ENCODE results near the gene TRIOBP. TPM values are rescaled to one million over a fixed set of nuclear protein-coding genes. Genes with fewer than 3 reads are reported as not detected.

The TRIOBP gene
- total and polyA plus RNA-seq, 8 donors, result 57.4 to 84.9 (median 71.4) TPM

GRCh38 chr22:37674951-37675929 is 21.6 kb upstream of the TRIOBP start, which contains the start of gene LGALS1:
Gene LGALS1 (plus strand): TSS chr22:37675636. CDS start chr22:37675703, 67 bp downstream.
- peaks cover 0 to 26% of the 10 kb centered on the region in 2 donors for H3K36me3 ChIP-seq
- H3K4me3 ChIP-seq, result peak within 1 kb of the TSS; percentile 45 to 77
- no peaks in the 10 kb centered on the region for H3K27me3 ChIP-seq
- H3K27ac ChIP-seq, result peak within 1 kb of the TSS; percentile 90 to 94
- no peaks in the 10 kb centered on the region for H3K9me3 ChIP-seq
- intact Hi-C loops (cut with DNase I), result no loop called here
- peaks cover 10 to 58% of the 10 kb centered on the region in 2 donors for H3K4me1 ChIP-seq
- DNase-seq (peak; percentile 92 to 98 (median 95)), ATAC-seq (peak; percentile 85)
- no peak for TF ChIP-seq CTCF (IDR thresholded peaks at IDR 0.05)

- DNase-seq (peak in 2 of 4 donors; percentile 32 to 68), ATAC-seq (peak; percentile 14)
- Histone ChIP-seq H3K9me3 (no peaks in the 10 kb centered on the region), H3K27me3 (no peaks in the 10 kb centered on the region), H3K4me3 (peak overlapping the region; percentile 45 to 77), H3K4me1 (peaks cover 11 to 59% of the 10 kb centered on the region in 2 donors), H3K36me3 (peaks cover 0 to 26% of the 10 kb centered on the region in 2 donors), H3K27ac (peak overlapping the region; percentile 90 to 94)
- TF ChIP-seq CTCF (IDR thresholded peaks at IDR 0.05), result no peak
- intact Hi-C loops (cut with DNase I), result no loop called here
Measured at GRCh38 chr22:37675930-37676735, 20.7 kb upstream of the TRIOBP start.

DNA sequence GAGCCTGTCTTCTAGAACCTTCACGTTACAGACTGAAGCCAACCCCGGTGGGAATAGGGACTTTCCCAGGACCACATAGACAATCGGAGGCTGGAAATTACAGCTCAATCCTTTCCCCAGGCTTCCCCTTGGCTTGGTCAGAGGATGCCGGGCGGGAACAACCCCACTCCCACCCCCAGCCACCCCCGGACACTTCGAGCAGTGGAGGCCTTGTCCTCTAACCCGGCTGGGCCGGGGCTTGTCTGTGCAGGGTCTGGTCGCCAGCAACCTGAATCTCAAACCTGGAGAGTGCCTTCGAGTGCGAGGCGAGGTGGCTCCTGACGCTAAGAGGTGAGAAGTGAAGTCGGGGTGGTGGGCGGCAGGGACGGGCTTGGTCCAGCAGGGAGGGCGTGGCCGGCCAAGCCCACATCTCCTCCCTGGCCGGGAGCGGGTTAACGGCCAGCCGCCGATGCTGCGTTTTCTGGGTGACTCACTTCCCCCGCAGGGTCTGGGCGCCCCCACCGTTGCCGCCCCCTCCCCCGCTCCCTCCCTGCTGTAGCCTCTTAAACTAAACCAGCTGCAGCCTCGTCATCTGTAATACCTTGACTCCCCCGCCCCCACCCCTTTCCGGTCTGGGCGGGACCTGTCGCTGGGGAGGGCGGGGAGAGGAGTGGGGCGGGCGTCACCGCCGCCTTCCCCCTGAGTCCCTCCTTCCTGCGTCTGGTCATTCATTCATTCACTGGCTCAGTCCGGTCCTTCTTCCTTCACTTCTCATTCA is 19.9 kb upstream of the TRIOBP start:
- H3K36me3 ChIP-seq, result peaks cover 0 to 26% of the 10 kb centered on the region in 2 donors
- no peaks in the 10 kb centered on the region for H3K27me3 ChIP-seq
- ATAC-seq (peak; percentile 72), DNase-seq (peak; percentile 46 to 96 (median 90))
- peak overlapping the region; percentile 45 to 77 for H3K4me3 ChIP-seq
- no peaks in the 10 kb centered on the region for H3K9me3 ChIP-seq
- peak overlapping the region; percentile 90 to 94 for H3K27ac ChIP-seq
- intact Hi-C loops (cut with DNase I), result no loop called here
- no peak for TF ChIP-seq CTCF (IDR thresholded peaks at IDR 0.05)
- H3K4me1 ChIP-seq, result peaks cover 17 to 67% of the 10 kb centered on the region in 2 donors

- peaks cover 0 to 26% of the 10 kb centered on the region in 2 donors for H3K36me3 ChIP-seq
- no peaks in the 10 kb centered on the region for H3K27me3 ChIP-seq
- intact Hi-C loops (cut with DNase I), result no loop called here
- H3K4me1 ChIP-seq, result peaks cover 17 to 68% of the 10 kb centered on the region in 2 donors
- DNase-seq (no peak), ATAC-seq (no peak)
- peak overlapping the region; percentile 90 to 94 for H3K27ac ChIP-seq
- no peak for TF ChIP-seq CTCF (IDR thresholded peaks at IDR 0.05)
- no peaks in the 10 kb centered on the region for H3K9me3 ChIP-seq
- peak overlapping the region; percentile 45 to 77 for H3K4me3 ChIP-seq
Measured at GRCh38 chr22:37677493-37677974, 19.3 kb upstream of the TRIOBP start.
